Retinal pigment epithelial cell (primary cell): ENCODE results near the gene JAG2.

Experiments
- DNase-seq: peaks from one replicate; pipeline ENCODE4 v3.0.0-alpha.2; 2010; ENCODE audit warnings: low read depth
- H3K4me3 ChIP-seq: 2 replicates; pipeline ENCODE4 v1.5.1; 2011; ENCODE audit warnings: mild to moderate bottlenecking, low read length, control low read depth, moderate library complexity
- TF ChIP-seq, protein P1 (sequence below): conservative IDR thresholded peaks from 2 replicates; pipeline ENCODE4 v1.5.1; 2011; ENCODE audit warnings: low read depth, low read length, control low read depth, inconsistent platforms

JAG2 gene

DNA sequence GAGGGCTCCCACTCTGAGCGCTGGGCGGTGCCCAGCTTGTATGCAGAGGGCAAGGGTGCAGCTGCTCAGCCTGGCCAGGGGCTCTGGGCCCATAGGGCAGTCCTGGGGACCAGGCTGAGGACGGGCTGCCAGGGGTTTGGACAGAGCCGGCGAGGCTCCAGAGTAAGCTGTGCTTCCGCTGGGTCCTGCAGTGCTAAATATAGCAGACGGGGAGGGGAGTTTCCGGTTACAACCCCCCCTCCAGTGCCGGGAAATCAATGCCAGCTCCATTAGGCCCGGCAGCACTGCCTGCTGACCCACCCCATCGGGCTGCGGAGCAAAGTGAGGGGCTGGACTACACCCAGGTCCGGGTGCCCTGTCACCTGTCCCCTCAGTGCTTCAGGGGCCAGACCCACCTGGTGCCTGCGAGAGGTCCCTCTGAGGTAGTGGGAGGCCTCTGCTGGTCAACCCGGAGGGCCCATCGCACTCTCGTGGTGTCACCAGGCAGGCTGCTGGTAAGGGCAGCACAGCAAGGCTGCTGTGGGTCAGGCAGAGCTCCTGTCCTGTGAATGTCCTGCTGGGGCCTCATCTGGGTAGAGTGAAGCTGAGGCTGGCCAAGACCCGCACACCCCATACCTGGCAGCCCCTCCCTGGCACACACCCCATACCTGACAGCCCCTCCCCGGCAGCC, 2.6 kb upstream of the JAG2 start:
- no peak overlapping the region for H3K4me3 ChIP-seq
- TF ChIP-seq, protein P1, sequence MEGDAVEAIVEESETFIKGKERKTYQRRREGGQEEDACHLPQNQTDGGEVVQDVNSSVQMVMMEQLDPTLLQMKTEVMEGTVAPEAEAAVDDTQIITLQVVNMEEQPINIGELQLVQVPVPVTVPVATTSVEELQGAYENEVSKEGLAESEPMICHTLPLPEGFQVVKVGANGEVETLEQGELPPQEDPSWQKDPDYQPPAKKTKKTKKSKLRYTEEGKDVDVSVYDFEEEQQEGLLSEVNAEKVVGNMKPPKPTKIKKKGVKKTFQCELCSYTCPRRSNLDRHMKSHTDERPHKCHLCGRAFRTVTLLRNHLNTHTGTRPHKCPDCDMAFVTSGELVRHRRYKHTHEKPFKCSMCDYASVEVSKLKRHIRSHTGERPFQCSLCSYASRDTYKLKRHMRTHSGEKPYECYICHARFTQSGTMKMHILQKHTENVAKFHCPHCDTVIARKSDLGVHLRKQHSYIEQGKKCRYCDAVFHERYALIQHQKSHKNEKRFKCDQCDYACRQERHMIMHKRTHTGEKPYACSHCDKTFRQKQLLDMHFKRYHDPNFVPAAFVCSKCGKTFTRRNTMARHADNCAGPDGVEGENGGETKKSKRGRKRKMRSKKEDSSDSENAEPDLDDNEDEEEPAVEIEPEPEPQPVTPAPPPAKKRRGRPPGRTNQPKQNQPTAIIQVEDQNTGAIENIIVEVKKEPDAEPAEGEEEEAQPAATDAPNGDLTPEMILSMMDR, result no peak
- no peak for DNase-seq

DNA sequence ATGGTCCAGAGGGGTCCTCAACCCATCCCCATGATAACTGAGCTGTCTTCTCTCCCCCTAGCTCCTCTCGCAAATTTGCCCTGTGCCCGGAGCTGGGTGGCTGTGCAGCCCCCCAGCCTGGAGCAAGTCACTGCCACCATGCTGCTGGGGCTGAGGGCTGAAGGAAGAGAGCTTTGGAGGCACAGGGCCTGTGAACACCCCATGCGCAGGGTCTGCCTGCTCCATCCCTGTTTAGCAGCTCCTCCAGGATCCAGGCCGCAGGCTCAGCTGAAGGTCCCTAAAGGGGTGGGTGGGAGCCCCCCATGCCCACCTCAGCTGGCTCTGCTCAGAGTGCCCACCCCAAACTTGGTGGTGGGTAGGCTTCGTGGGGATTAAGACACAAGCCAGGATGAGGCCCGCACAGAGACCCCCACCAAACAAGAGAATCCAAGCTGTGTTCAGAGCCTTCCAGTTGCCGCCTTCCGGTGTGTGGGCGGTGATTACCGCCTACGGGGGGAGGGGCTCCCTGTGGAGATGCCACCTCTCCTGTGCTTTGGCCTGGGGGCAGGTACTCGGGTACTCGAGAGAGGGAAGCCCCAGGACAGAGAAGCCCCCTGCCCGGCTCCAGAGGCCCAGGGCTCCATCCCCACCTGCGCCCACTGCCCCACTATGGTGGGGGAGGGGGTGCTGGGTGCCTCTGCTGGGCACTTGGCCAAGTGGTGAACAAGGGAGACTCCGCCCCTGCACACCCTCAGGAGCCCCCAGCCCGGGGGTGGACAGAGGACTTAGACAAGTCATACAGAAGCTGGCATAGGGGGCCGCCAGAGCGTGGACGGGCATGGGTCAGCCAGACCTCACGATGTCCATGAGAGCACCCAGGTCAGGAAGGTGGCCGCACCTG, 1.4 kb upstream of the JAG2 start:
- TF ChIP-seq, protein P1, result no peak
- no peak for DNase-seq

DNA sequence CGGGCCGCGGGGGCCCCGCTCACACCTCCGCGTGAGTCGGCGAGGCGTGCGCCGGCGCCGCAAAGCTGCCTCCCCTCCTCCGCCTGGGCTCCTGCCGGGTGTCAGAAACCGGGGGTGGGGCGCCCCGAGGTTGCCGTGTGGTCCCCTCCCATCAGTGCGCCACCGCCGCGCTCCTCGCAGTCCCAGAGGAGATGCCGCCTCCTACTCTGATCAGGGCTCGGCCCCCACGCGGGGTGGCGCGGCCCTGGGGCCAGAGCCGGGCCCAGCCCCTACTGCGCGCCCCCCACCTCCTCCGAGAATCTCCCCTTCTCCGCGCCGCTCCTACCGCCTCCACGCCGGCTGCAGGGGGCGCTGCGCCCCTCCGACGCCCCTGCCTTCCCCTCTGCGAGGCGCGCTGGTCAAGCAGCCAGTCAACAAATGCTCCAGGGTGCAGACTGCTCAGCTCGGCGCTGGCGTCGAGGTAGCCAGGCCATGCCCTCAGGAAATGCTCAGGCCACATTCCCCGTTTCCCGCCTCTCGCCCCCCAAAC, 467 bp upstream of the JAG2 start:
- no peak for DNase-seq
- H3K4me3 ChIP-seq, result no peak overlapping the region
- TF ChIP-seq, protein P1, result peak; percentile 67

More for the DNA sequence above, 1.4 kb upstream of the JAG2 start:
- H3K4me3 ChIP-seq, result no peak overlapping the region

DNA sequence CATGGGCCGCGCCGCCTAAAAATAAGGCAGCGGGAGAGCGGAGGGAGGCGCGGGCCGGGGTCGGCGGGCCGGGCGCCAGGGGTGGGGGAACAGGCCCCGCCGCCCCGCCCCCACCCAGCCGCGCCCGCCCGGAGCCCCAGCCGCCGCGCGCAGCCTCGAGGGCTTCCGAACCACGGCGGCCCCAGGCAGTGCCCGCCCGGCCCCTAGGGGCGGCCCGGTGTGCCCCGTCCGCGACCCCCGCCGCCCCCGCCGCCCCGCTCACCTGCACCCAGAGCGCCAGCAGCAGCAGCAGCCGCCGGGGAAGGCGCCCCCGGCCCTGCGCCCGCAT, 519 bp downstream of the JAG2 start:
- DNase-seq, result no peak
- TF ChIP-seq, protein P1, result no peak
- peak overlapping the region; percentile 21 for H3K4me3 ChIP-seq

DNA sequence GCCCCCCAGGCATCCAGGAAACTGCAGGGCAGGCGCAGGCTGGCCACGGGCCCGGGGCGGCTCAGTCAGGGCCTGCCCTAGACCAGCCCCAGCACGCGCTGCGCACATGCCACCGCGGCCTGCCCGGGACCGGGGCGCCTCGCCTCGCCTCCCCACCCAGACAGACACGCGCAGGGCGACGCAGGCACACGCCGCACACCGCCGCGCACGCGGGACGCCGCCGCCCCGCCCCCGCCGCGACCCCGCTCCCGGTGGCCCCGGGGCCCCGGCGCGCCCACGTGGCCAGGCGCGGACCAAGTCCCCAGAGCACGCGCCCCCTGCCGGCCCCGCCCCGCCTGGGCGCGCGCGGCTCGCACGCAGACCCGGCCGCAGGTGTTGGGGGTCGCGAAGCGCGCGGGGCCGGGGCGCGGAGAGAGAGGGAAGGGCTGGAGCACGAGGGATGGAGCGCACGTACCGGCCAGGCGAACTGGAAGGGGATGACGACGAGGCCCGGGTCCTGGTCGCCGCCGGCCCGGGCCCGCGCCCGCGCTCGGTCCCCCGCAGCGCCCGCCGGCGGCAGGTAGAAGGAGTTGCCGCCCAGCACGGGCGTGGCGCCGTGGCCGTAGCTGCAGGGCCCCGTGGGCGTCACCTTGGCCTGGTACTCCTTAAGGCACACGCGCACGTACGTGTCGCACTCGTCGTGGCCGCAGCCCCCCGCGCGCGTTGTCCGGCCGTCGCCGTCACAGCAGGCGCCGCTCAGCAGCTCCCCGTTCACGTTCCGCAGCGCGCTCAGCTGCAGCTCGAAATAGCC, 1.1 kb downstream of the JAG2 start:
- H3K4me3 ChIP-seq, result peak overlapping the region; percentile 21
- TF ChIP-seq, protein P1, result no peak
- no peak for DNase-seq

DNA sequence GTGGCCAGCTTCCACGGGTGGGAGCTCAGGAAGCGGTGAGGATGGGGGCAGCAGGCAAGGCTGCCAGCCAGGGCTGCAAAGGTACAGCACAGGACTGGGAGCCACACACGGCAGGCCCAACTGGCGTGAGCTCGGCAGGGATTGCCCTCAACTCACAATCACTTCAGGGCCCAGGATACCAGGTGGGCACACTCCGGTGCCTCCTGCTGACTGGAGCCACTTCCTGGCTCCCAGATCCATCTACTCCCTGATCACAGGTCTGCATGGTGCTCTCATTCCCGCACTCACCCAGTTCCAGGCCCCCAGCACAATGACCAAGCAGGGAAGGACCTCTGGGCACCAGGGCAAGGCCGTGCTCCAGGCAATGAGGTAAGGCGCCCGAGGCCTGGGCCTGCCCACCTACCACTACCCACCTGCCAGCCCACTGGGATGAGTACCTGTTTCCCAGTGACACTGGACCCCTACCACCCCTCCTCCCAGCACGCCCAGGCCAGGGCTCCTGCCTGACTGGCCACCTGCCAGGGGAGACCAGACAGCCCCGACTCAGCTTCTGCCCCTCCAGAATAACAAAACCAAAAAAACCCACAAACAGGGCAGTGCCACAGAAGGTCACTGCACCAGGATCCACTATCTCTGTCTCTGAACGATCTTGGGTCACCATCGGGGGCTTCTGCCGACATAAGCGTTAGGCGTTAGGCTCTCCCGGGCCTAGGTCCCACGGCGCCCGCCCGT, 1.8 kb downstream of the JAG2 start:
- no peak for DNase-seq
- no peak overlapping the region for H3K4me3 ChIP-seq
- TF ChIP-seq, protein P1, result no peak
